Stimulated activated effector memory CD8-positive, alpha-beta T cell treated with anti-CD3 and anti-CD28 coated beads, Interleukin-12 subunit alpha, Interleukin-12 subunit beta, amount 100 ng/mL, for 72 hours (primary cell): ENCODE results near the gene C9orf43.
"Not testable (repeated sequence)": the region's sequence is repeated elsewhere in the genome, so short reads cannot be mapped to it uniquely, and the experiment has no call there.

Source experiments
- ATAC-seq: fragments of 150-1000 bp; cut with Tn5 transposase; 2 replicates; pipeline ENCODE4 v1.10.0; 2021
- DNase-seq, 2 donors: peaks; one replicate each; pipeline ENCODE4 v3.0.0; 2021 to 2022; ENCODE audit warnings: low spot score in 2 of 2
- H3K27ac Mint-ChIP-seq: one replicate; pipeline ENCODE4 v1.8.0; 2022; ENCODE audit warnings: mild to moderate bottlenecking, mixed read lengths
- H3K36me3 Mint-ChIP-seq: one replicate; pipeline ENCODE4 v1.8.0; 2022; ENCODE audit warnings: mild to moderate bottlenecking, mixed read lengths
- H3K4me1 Mint-ChIP-seq: one replicate; pipeline ENCODE4 v1.8.0; 2022; ENCODE audit warnings: mixed read lengths
- H3K4me3 Mint-ChIP-seq: one replicate; pipeline ENCODE4 v1.8.0; 2022; ENCODE audit warnings: mild to moderate bottlenecking, mixed read lengths
- H3K9me3 Mint-ChIP-seq: one replicate; pipeline ENCODE4 v1.8.0; 2022; ENCODE audit warnings: mixed read lengths

C9orf43 gene

DNA sequence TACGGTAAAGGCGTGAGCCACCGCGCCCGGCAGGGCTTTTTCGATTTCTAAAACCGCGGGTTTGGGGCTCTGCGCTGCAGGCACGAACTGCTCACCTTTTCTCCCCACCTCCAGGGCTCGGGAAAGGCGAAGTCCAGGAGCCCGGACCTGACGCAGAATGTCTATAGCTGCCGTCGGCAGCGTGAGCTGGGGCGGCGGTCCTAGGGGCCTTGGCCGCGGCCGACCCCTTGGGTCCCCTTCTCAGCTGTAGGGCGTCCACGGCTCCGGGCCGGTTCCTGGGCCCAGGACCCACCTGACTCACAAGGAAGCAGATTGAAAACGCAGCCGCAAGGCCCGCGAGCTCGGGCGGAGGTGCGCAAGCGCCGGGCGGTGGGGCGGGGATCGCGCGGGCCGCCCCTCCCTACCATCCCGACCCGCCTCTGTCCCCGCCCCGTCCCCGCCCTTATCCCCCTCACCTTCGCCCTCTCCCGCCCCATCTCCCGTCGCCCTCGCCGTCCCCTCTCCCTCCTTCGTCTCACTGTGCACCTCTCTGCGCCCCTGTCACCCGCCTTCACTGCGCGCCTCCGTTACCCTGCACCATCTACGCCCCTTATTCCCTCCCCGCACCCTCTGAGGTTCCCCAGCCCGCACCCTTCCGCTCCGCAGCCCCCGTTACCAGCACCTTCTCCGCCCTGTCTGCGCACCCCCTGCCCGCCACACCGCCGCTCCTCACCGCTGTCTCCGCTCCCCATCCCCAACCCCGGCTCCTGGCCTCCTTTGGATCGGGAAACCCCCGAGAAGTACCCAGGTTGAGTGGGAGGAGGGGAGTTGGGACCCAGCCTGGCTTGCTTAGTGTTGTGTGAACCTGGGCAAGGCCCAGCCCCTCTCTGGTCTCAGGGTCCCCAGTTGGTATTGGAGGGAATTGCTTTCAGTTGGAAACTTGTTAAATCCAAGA is 33.6 kb upstream of the C9orf43 start, which contains the start of gene HDHD3:
TSS of gene HDHD3 (minus strand) at position 353 of the 934 bp plus-strand sequence. CDS start 2,632 bp downstream, outside the sequence.
- DNase-seq: peak; percentile 66 to 90
- peak; percentile 94 for ATAC-seq

DNA sequence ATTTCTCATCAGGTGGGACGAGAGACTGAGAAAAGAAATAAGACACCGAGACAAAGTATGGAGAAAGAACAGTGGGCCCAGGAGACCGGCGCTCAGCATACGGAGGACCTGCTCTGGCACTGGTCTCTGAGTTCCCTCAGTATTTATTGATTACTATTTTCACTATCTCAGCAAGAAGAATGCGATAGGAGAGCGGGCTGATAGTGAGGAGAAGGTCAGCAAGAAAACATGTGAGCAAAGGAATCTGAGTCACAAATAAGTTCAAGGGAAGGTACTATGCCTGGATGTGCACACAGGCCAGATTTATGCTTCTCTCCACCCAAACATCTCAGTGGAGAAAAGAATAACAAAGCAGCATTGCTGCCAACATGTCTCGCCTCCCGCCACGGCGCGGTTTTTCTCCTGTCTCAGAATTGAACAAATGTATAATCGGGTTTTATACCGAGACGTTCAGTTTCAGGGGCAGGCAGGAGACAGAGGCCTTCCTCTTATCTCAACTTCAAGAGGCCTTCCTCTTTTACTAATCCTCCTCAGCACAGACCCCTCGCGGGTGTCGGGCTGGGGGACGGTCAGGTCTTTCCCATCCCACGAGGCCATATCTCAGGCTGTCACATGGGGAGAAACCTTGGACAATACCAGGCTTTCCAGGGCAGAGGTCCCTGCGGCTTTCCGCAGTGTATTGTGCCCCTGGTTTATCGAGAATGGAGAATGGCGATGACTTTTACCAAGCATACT is 31.3 kb upstream of the C9orf43 start:
- not testable (repeated sequence) for ATAC-seq, DNase-seq, H3K4me3 Mint-ChIP-seq, H3K27ac Mint-ChIP-seq, H3K9me3 Mint-ChIP-seq
- Mint-ChIP-seq H3K36me3 (peaks cover 22% of the 10 kb centered on the region), H3K4me1 (peaks cover 21% of the 10 kb centered on the region)

More for the DNA sequence above, 33.6 kb upstream of the C9orf43 start, which contains the start of gene HDHD3:
- H3K36me3 Mint-ChIP-seq: peaks cover 37% of the 10 kb centered on the region
- peak within 1 kb of the TSS; percentile 80 for H3K27ac Mint-ChIP-seq
- H3K4me1 Mint-ChIP-seq: peaks cover 21% of the 10 kb centered on the region
- peak within 1 kb of the TSS; percentile 75 for H3K4me3 Mint-ChIP-seq
- no peaks in the 10 kb centered on the region for H3K9me3 Mint-ChIP-seq

DNA sequence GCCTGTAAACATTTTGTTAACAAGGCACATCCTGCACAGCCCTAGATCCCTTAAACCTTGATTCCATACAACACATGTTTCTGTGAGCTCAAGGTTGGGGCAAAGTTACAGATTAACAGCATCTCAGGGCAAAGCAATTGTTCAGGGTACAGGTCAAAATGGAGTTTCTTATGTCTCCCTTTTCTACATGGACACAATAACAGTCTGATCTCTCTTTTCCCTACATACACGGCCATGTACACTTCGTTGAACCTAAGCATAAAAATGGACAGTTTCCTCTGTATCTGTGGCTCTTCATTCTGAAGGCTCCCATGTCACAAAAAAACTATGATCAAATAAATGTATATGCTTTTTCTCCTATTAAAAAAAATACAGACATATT is 30.7 kb upstream of the C9orf43 start:
- ATAC-seq, H3K27ac Mint-ChIP-seq, H3K9me3 Mint-ChIP-seq, DNase-seq, H3K4me3 Mint-ChIP-seq: not testable (repeated sequence)
- Mint-ChIP-seq H3K4me1 (peaks cover 16% of the 10 kb centered on the region), H3K36me3 (peaks cover 16% of the 10 kb centered on the region)

GRCh38 chr9:113380869-113381378 is 29.6 kb upstream of the C9orf43 start:
- DNase-seq (no peak), ATAC-seq (no peak)
- H3K9me3 Mint-ChIP-seq: no peaks in the 10 kb centered on the region
- peaks cover 5% of the 10 kb centered on the region for H3K36me3 Mint-ChIP-seq
- peaks cover 6% of the 10 kb centered on the region for H3K4me1 Mint-ChIP-seq
- H3K27ac Mint-ChIP-seq: no peak overlapping the region
- no peak overlapping the region for H3K4me3 Mint-ChIP-seq

GRCh38 chr9:113381441-113381840 is 29.1 kb upstream of the C9orf43 start:
- ATAC-seq, H3K9me3 Mint-ChIP-seq, H3K27ac Mint-ChIP-seq, DNase-seq, H3K4me3 Mint-ChIP-seq, H3K36me3 Mint-ChIP-seq, H3K4me1 Mint-ChIP-seq: not testable (repeated sequence)

- H3K4me1 Mint-ChIP-seq: peaks cover 6% of the 10 kb centered on the region
Observed at GRCh38 chr9:113381909-113382411, 28.6 kb upstream of the C9orf43 start.

DNA sequence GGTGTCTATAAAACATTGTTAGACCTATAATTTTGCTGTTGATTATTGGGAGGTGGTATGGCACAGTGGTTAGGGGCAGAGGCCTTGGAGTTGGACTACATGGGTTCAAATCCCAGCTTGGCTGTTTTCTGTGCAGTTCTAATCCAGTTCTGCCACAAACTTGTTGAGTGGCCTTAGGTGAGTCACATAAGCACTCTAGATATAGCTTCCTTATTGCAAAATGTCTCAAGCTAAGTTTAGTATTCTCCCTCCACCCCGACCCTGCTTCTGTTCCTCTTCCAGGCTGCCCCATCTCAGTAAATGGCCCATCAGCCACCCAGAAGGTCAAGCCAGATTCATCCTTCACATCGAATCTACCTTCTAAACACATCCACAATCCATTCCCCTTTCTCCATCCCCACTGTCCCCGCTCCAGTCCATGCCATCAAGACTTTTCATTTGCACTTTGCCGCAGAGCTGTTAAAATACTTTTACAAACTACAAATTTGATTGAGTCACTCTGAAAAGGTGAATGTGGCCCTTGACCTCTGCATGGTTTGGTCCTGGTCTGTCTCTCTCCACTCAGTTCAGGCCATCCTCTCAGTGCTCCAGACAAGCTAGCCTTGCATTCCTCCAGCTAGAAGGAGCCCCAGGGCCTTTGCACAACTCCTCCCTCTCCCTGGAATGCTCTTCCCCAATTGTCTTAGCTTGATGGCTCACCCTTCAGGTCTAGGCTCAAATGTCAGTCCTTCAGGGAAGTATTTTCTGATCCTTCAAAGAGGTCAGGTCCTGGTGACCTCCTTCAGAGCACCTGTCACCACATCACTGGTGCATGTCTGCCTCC is 23.8 kb upstream of the C9orf43 start:
- Mint-ChIP-seq H3K36me3 (peaks cover 8% of the 10 kb centered on the region), H3K4me1 (no peaks in the 10 kb centered on the region), H3K4me3 (no peak overlapping the region), H3K27ac (no peak overlapping the region), H3K9me3 (no peaks in the 10 kb centered on the region)
- no peak for ATAC-seq
- no peak for DNase-seq

More at GRCh38 chr9:113381909-113382411, 28.6 kb upstream of the C9orf43 start:
- Mint-ChIP-seq H3K9me3 (no peaks in the 10 kb centered on the region), H3K27ac (no peak overlapping the region), H3K4me3 (no peak overlapping the region), H3K36me3 (peaks cover 5% of the 10 kb centered on the region)
- DNase-seq (no peak), ATAC-seq (no peak)

DNA sequence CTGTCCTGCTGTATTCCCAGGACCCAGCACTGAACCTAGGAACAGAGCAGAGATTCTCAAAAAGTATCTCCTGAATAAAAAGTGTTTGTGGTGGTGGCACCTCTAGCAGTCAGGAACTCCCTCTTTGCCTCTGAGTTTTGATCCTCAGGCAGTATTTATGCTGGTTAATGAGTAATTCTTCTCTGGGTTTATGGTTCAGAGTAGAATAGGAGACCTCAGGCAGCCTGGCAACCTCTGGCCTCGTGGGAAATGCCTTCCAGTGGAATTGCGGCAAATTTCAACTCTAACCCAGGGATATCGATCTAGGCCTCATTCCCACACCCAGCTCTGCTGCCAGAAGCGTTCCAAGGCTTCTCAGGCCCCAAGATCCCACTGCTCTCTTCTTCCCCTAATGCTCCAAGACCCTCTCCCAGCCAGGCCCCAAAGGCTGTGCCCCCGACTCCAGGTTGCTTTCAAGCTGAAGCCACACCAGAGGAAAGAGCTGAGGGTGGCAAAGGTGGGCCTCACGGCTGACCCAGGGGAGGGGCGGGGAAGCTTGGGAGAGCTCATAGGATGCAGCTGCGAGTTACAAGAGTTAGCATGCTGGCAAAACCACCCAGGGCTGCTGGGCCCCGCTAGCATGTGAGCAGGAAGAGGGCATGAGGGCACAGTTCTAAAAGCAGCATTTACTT is 22.9 kb upstream of the C9orf43 start:
- H3K36me3 Mint-ChIP-seq: peaks cover 8% of the 10 kb centered on the region
- no peaks in the 10 kb centered on the region for H3K9me3 Mint-ChIP-seq
- DNase-seq (no peak), ATAC-seq (no peak)
- H3K27ac Mint-ChIP-seq: no peak overlapping the region
- H3K4me3 Mint-ChIP-seq: no peak overlapping the region
- H3K4me1 Mint-ChIP-seq: no peaks in the 10 kb centered on the region

DNA sequence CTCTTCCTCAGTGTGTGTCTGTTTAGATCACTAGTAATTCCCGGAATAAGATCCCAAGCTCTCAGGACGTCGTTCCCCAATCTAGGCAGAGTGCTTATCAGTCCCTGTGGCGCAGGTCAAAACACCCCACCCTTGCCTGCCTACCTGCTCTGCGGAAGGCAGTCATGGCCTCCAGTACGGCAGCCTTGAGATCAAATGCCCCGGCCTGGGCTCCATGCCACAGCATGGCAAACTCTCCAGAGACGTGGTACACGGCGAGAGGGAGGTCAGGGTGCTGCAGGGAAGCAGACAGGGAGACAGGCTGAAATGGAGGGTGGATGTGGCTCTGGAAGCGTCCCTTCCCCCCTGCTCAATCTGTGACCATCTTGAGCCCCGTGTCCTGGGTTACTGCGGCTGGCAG is 21.7 kb upstream of the C9orf43 start:
- H3K4me1 Mint-ChIP-seq: no peaks in the 10 kb centered on the region
- peaks cover 8% of the 10 kb centered on the region for H3K36me3 Mint-ChIP-seq
- ATAC-seq (no peak), DNase-seq (no peak)
- no peaks in the 10 kb centered on the region for H3K9me3 Mint-ChIP-seq
- H3K27ac Mint-ChIP-seq: no peak overlapping the region
- no peak overlapping the region for H3K4me3 Mint-ChIP-seq

DNA sequence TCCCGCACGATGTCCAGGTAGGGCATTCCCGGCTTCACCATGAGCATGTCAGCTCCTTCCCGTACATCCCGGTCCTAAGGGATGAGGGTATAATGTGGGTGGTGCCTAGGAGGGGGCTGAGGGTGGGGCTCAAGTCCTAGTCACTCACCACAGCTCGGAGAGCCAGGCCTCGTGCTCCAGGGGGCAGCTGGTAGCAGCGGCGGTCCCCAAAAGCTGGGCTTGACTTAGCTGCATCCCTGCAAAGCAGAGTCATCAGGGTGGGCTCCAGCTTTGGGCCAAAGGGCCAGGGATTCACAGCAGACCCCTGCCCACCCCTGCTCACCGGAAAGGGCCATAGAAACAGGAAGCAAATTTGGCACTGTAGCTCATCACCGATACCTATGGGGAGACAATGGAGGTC is 21.1 kb upstream of the C9orf43 start:
- Mint-ChIP-seq H3K9me3 (no peaks in the 10 kb centered on the region), H3K4me1 (no peaks in the 10 kb centered on the region), H3K36me3 (peaks cover 8% of the 10 kb centered on the region), H3K4me3 (no peak overlapping the region), H3K27ac (no peak overlapping the region)
- DNase-seq: no peak
- no peak for ATAC-seq

GRCh38 chr9:113390192-113390960 is 20.2 kb upstream of the C9orf43 start:
- no peak overlapping the region for H3K27ac Mint-ChIP-seq
- DNase-seq (no peak), ATAC-seq (no peak)
- peaks cover 8% of the 10 kb centered on the region for H3K36me3 Mint-ChIP-seq
- H3K4me1 Mint-ChIP-seq: no peaks in the 10 kb centered on the region
- H3K9me3 Mint-ChIP-seq: no peaks in the 10 kb centered on the region
- no peak overlapping the region for H3K4me3 Mint-ChIP-seq

- DNase-seq (no peak), ATAC-seq (no peak)
- Mint-ChIP-seq H3K36me3 (peaks cover 8% of the 10 kb centered on the region), H3K4me1 (peaks cover 6% of the 10 kb centered on the region), H3K4me3 (no peak overlapping the region), H3K9me3 (no peaks in the 10 kb centered on the region), H3K27ac (no peak overlapping the region)
Observed at GRCh38 chr9:113391917-113392316, 18.6 kb upstream of the C9orf43 start.

DNA sequence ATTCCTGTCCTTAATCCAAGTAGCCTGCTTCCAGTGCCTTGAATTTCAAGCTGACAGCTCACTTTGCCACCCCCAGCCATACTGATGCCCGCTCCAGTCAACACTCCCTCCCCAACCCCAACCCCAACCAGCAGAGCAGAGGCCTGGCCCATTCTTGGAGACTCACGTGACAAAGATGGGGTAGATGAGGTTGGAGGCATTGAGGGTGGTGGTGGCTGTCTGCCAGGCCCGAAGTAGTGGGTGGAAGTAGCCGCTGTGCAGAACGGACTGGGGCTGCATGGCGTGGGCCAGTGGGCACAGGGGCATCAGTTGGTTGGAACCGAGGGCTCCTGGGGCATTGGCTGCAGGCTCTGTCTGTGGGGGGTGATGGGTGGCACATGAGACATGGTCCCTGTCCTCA is 17.3 kb upstream of the C9orf43 start:
- peaks cover 8% of the 10 kb centered on the region for H3K36me3 Mint-ChIP-seq
- DNase-seq (no peak), ATAC-seq (no peak)
- no peak overlapping the region for H3K27ac Mint-ChIP-seq
- H3K4me3 Mint-ChIP-seq: no peak overlapping the region
- peaks cover 6% of the 10 kb centered on the region for H3K4me1 Mint-ChIP-seq
- no peaks in the 10 kb centered on the region for H3K9me3 Mint-ChIP-seq
